HCEC 1CT (cell line): ENCODE measurements around the gene PLA2G4F.
A peak's percentile ranks its signal among the peaks of the same experiment; 100 is the strongest.

Experiments used
- DNase-seq: peaks from one replicate; pipeline ENCODE4 v3.0.0-alpha.2; 2017

Gene PLA2G4F

GRCh38 chr15:42156243-42156922, at the start of gene PLA2G4F:
Gene PLA2G4F (minus strand): TSS chr15:42156636. CDS start chr15:42156549, 87 bp downstream.
- no peak for DNase-seq

GRCh38 chr15:42203891-42204290, 47.5 kb upstream of the PLA2G4F start:
- no peak for DNase-seq

- DNase-seq, result no peak
Measured at GRCh38 chr15:42202653-42203052, 46.2 kb upstream of the PLA2G4F start.

- DNase-seq, result no peak
Measured at GRCh38 chr15:42201801-42202200, 45.4 kb upstream of the PLA2G4F start.

- DNase-seq, result no peak
Measured at GRCh38 chr15:42199126-42199525, 42.7 kb upstream of the PLA2G4F start.

GRCh38 chr15:42198516-42198915, 42.1 kb upstream of the PLA2G4F start:
- DNase-seq, result no peak

- DNase-seq, result peak; percentile 82
Measured at GRCh38 chr15:42194513-42194912, 38.1 kb upstream of the PLA2G4F start.

- DNase-seq, result no peak
Measured at GRCh38 chr15:42193383-42193782, 36.9 kb upstream of the PLA2G4F start.

GRCh38 chr15:42191610-42192346, 35.3 kb upstream of the PLA2G4F start:
- DNase-seq, result no peak

- no peak for DNase-seq
Measured at GRCh38 chr15:42190370-42190769, 33.9 kb upstream of the PLA2G4F start.

GRCh38 chr15:42185801-42186200, 29.4 kb upstream of the PLA2G4F start:
- no peak for DNase-seq

GRCh38 chr15:42184736-42185135, 28.3 kb upstream of the PLA2G4F start:
- DNase-seq, result no peak

- DNase-seq, result no peak
Measured at GRCh38 chr15:42184296-42184695, 27.9 kb upstream of the PLA2G4F start.

- no peak for DNase-seq
Measured at GRCh38 chr15:42182961-42183360, 26.5 kb upstream of the PLA2G4F start.

- no peak for DNase-seq
Measured at GRCh38 chr15:42182328-42182886, 26.0 kb upstream of the PLA2G4F start.

- no peak for DNase-seq
Measured at GRCh38 chr15:42178056-42178455, 21.6 kb upstream of the PLA2G4F start.

- DNase-seq, result no peak
Measured at GRCh38 chr15:42175671-42176070, 19.2 kb upstream of the PLA2G4F start.

GRCh38 chr15:42172475-42172874, 16.0 kb upstream of the PLA2G4F start:
- no peak for DNase-seq

- no peak for DNase-seq
Measured at GRCh38 chr15:42171795-42172194, 15.4 kb upstream of the PLA2G4F start.

- DNase-seq, result no peak
Measured at GRCh38 chr15:42171122-42171521, 14.7 kb upstream of the PLA2G4F start.

- no peak for DNase-seq
Measured at GRCh38 chr15:42166225-42166940, 9.9 kb upstream of the PLA2G4F start.

- DNase-seq, result peak; percentile 32
Measured at GRCh38 chr15:42165106-42165505, 8.7 kb upstream of the PLA2G4F start.

- no peak for DNase-seq
Measured at GRCh38 chr15:42163947-42164550, 7.6 kb upstream of the PLA2G4F start.
